HG03135 (cell line): Measurements from ENCODE around the gene ITIH3.

Experiments used
- ATAC-seq: cut with Tn5 transposase; IDR thresholded peaks from one replicate; pipeline ENCODE4 v1.9.1; 2021; ENCODE audit warnings: mild to moderate bottlenecking, moderate library complexity; ENCODE audit not compliant: unreplicated experiment

ITIH3 gene

GRCh38 chr3:52792961-52793695 lies 1.5 kb upstream of the ITIH3 start:
- ATAC-seq = no peak

- no peak for ATAC-seq
Measured at GRCh38 chr3:52793702-52794611, 639 bp upstream of the ITIH3 start.

GRCh38 chr3:52795298-52795900 lies 803 bp downstream of the ITIH3 start:
- ATAC-seq = no peak

GRCh38 chr3:52796411-52796810 lies 1.8 kb downstream of the ITIH3 start:
- no peak for ATAC-seq

GRCh38 chr3:52798376-52798977 lies 3.9 kb downstream of the ITIH3 start:
- no peak for ATAC-seq

GRCh38 chr3:52798978-52799476 lies 4.4 kb downstream of the ITIH3 start:
- ATAC-seq = no peak

GRCh38 chr3:52800079-52800478 lies 5.5 kb downstream of the ITIH3 start:
- no peak for ATAC-seq

GRCh38 chr3:52801839-52802238 lies 7.2 kb downstream of the ITIH3 start:
- no peak for ATAC-seq

- ATAC-seq = no peak
Measured at GRCh38 chr3:52805270-52806039, 10.9 kb downstream of the ITIH3 start.

- ATAC-seq = no peak
Measured at GRCh38 chr3:52809149-52809548, 14.6 kb downstream of the ITIH3 start.

- ATAC-seq = no peak
Measured at GRCh38 chr3:52809662-52810377, 15.2 kb downstream of the ITIH3 start.

GRCh38 chr3:52810923-52811322 lies 16.3 kb downstream of the ITIH3 start:
- ATAC-seq = no peak

GRCh38 chr3:52811452-52812011 lies 16.9 kb downstream of the ITIH3 start:
- ATAC-seq = no peak

- no peak for ATAC-seq
Measured at GRCh38 chr3:52813810-52814209, 19.2 kb downstream of the ITIH3 start.

- no peak for ATAC-seq
Measured at GRCh38 chr3:52816199-52816598, 21.6 kb downstream of the ITIH3 start.

GRCh38 chr3:52816654-52817053 lies 22.1 kb downstream of the ITIH3 start:
- ATAC-seq = no peak

GRCh38 chr3:52817221-52817620 lies 22.6 kb downstream of the ITIH3 start:
- ATAC-seq = no peak

GRCh38 chr3:52817860-52818259 lies 23.3 kb downstream of the ITIH3 start:
- no peak for ATAC-seq

GRCh38 chr3:52819936-52820335 lies 25.3 kb downstream of the ITIH3 start:
- ATAC-seq = no peak
